HFF-Myc (cell line): ENCODE measurements around the gene NAALADL2.
"Not testable (repeated sequence)": the region's sequence is repeated elsewhere in the genome, so short reads cannot be mapped to it uniquely, and the experiment has no call there.

Source experiments
- DNase-seq: peaks from one replicate; pipeline ENCODE4 v3.0.0-alpha.2; 2011; ENCODE audit warnings: low read depth; ENCODE audit errors: extremely low read depth
- H3K4me3 ChIP-seq: replicated peaks from 2 replicates; pipeline ENCODE4 v1.5.1; 2011; ENCODE audit warnings: low read depth, mild to moderate bottlenecking, control low read depth, low read length
- TF ChIP-seq, protein P1 (sequence below): IDR thresholded peaks from 2 replicates; pipeline ENCODE4 v1.5.1; 2012; ENCODE audit warnings: mild to moderate bottlenecking, low read depth, low read length, control low read depth; ENCODE audit errors: missing control alignments

The NAALADL2 gene

GRCh38 chr3:175073219-175073905, 214.2 kb downstream of the NAALADL2 start:
- TF ChIP-seq, protein P1, sequence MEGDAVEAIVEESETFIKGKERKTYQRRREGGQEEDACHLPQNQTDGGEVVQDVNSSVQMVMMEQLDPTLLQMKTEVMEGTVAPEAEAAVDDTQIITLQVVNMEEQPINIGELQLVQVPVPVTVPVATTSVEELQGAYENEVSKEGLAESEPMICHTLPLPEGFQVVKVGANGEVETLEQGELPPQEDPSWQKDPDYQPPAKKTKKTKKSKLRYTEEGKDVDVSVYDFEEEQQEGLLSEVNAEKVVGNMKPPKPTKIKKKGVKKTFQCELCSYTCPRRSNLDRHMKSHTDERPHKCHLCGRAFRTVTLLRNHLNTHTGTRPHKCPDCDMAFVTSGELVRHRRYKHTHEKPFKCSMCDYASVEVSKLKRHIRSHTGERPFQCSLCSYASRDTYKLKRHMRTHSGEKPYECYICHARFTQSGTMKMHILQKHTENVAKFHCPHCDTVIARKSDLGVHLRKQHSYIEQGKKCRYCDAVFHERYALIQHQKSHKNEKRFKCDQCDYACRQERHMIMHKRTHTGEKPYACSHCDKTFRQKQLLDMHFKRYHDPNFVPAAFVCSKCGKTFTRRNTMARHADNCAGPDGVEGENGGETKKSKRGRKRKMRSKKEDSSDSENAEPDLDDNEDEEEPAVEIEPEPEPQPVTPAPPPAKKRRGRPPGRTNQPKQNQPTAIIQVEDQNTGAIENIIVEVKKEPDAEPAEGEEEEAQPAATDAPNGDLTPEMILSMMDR: no peak
- H3K4me3 ChIP-seq: no peak overlapping the region
- no peak for DNase-seq

DNA sequence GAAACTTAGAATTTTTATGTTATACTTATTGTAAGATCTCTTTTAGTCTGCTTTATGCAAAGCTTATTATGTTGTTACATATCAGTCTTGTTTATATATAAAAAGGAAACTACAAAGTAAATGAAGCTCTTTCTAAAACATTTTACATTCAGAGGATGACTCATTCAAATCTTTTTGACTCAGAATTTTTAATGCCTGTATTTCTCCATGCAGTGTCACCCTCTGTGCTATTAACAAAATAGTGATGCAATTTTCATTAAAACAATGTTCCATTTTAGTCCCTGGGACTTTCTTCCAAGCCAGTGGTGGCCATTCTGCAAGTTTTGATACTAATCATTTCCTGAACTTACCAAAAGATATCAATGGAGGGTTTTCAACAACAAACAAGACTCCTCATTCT, 216.1 kb downstream of the NAALADL2 start:
- TF ChIP-seq, protein P1: no peak
- DNase-seq: no peak
- no peak overlapping the region for H3K4me3 ChIP-seq

GRCh38 chr3:175077216-175077615, 218.1 kb downstream of the NAALADL2 start:
- TF ChIP-seq, protein P1: no peak
- DNase-seq: no peak
- H3K4me3 ChIP-seq: no peak overlapping the region

- no peak overlapping the region for H3K4me3 ChIP-seq
- no peak for DNase-seq
- TF ChIP-seq, protein P1: no peak
Measured at GRCh38 chr3:175082631-175083030, 223.5 kb downstream of the NAALADL2 start.

GRCh38 chr3:175087128-175087527, 228.0 kb downstream of the NAALADL2 start:
- not testable (repeated sequence) for DNase-seq, H3K4me3 ChIP-seq

- TF ChIP-seq, protein P1: no peak
- no peak for DNase-seq
Measured at GRCh38 chr3:175088766-175089380, 229.7 kb downstream of the NAALADL2 start.

DNA sequence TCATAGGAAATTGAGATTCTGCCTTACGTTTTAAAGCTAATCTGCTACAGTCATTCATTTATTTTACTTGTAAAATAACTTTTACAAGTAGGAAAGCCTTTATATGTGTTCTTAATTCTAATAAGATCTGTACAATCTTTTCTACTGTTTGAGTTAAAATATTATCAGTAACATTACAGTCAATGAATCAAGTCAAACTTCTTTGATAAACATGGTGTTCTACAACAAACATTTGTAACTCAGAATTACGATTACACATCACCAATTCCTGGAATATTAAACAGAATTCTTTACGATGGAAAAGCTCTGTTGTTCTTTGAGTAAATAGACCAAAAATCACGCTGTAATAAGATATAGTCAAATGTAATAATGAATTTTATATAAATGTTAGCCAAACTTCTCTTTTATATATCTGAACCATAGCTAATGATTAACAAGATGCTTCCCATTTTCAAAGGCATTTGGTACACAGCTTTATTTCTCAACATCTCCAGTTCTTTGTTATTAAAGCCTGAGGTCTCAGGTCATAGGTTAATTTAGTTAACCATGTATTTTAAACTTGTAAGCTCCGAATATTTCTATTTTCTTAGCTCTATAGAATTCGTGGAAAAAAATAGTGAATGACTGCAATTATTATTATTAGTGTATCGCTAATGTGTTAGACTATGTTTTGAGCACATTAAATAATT, 232.4 kb downstream of the NAALADL2 start:
- TF ChIP-seq, protein P1: no peak
- H3K4me3 ChIP-seq: no peak overlapping the region
- DNase-seq: no peak

More at GRCh38 chr3:175088766-175089380, 229.7 kb downstream of the NAALADL2 start:
- no peak overlapping the region for H3K4me3 ChIP-seq
